B cell (primary cell): Measurements from ENCODE around the gene GPR183. TPM values are rescaled to one million over a fixed set of nuclear protein-coding genes. Genes with fewer than 3 reads are reported as not detected.

Experiments used
- ATAC-seq: fragments of 200-7000 bp; cut with Tn5 transposase; one replicate; pipeline ENCODE4 v1.10.0; 2021; ENCODE audit warnings: low read depth, mild to moderate bottlenecking, moderate number of reproducible peaks, moderate library complexity
- CTCF ChIA-PET: fragments of 350-600 bp; sonication (Branson Sonifier 250); formaldehyde crosslinking; loops from one replicate; lab custom pipeline; 2021; ENCODE audit warnings: antibody characterized with exemption, inconsistent platforms; lab: Charles Lee
- POLR2A ChIA-PET: fragments of 350-600 bp; sonication (Branson Sonifier 250); formaldehyde crosslinking; loops from one replicate; lab custom pipeline; 2021; ENCODE audit warnings: antibody characterized with exemption; lab: Charles Lee
- DNase-seq: peaks from one replicate; pipeline ENCODE4 v3.0.0; 2013
- H2AFZ ChIP-seq: 2 replicates; pipeline ENCODE4 v1.6.1; 2012; ENCODE audit warnings: mild to moderate bottlenecking, low read depth, low read length; ENCODE audit not compliant: insufficient read depth, poor library complexity, severe bottlenecking
- H3K27ac ChIP-seq, 2 donors: 1 replicate in 1 of 2; 2 replicates in 1 of 2; pipeline ENCODE4 v1.5.1; 2012 to 2013; ENCODE audit warnings: low read length in 2 of 2, mild to moderate bottlenecking in 2 of 2, moderate library complexity in 1 of 2
- H3K27me3 ChIP-seq, 4 experiments: fragments of 200-600 bp in 1 of 4; sonication (generic) in 1 of 4; replicated peaks in 1 of 4; 1 replicate in 2 of 4; 2 replicates in 2 of 4; pipeline versions ENCODE4 v1.6.1 to v1.7.0; 2013 to 2016; ENCODE audit warnings: low read length in 3 of 4, mild to moderate bottlenecking in 2 of 4, mixed read lengths in 1 of 4, moderate library complexity in 1 of 4; ENCODE audit not compliant: insufficient read depth in 4 of 4, control insufficient read depth in 3 of 4; ENCODE audit errors: control extremely low read depth in 1 of 4
- H3K36me3 ChIP-seq, 2 experiments: replicated peaks in 1 of 2; 1 replicate in 1 of 2; 2 replicates in 1 of 2; pipeline versions ENCODE4 v1.6.1 to v1.7.1; 2013; ENCODE audit warnings: low read length in 1 of 2; ENCODE audit not compliant: insufficient read depth in 2 of 2, control insufficient read depth in 1 of 2; ENCODE audit errors: control extremely low read depth in 1 of 2, extremely low read depth in 1 of 2
- H3K4me1 ChIP-seq, 2 donors: fragments of 200-600 bp in 1 of 2; sonication (generic) in 1 of 2; 1 replicate in 1 of 2; 2 replicates in 1 of 2; pipeline versions ENCODE4 v1.5.1 to v1.6.1; 2013 to 2017; ENCODE audit warnings: low read length in 2 of 2; ENCODE audit not compliant: control insufficient read depth in 2 of 2, insufficient read depth in 2 of 2
- H3K4me2 ChIP-seq: replicated peaks from 2 replicates; pipeline ENCODE3; 2012; ENCODE audit warnings: mild to moderate bottlenecking, low read depth, low read length; ENCODE audit not compliant: poor library complexity, severe bottlenecking
- H3K4me3 ChIP-seq, 5 experiments: fragments of 200-600 bp in 1 of 5; sonication (generic) in 1 of 5; 1 replicate in 3 of 5; 2 replicates in 2 of 5; pipeline versions ENCODE4 v1.5.1 to v1.7.0; 2011 to 2016; ENCODE audit warnings: low read length in 4 of 5, mild to moderate bottlenecking in 4 of 5, low read depth in 2 of 5, control low read depth in 1 of 5, moderate library complexity in 1 of 5; ENCODE audit not compliant: insufficient read depth in 1 of 5; ENCODE audit errors: control extremely low read depth in 1 of 5, extremely low read depth in 1 of 5
- H3K79me2 ChIP-seq: fragments of 200-600 bp; sonication (generic); one replicate; pipeline ENCODE4 v1.6.0; 2016; ENCODE audit warnings: low read length; ENCODE audit not compliant: control insufficient read depth, insufficient read depth
- H3K9ac ChIP-seq: fragments of 200-600 bp; sonication (generic); 2 replicates; pipeline ENCODE4 v1.6.1; 2017; ENCODE audit warnings: mild to moderate bottlenecking, low read length, moderate library complexity
- H3K9me3 ChIP-seq, 3 donors: one replicate each; pipeline versions ENCODE4 v1.6.1 to v1.7.1; 2013; ENCODE audit warnings: low read length in 2 of 3; ENCODE audit not compliant: control insufficient read depth in 2 of 3, insufficient read depth in 1 of 3; ENCODE audit errors: control extremely low read depth in 1 of 3
- H4K20me1 ChIP-seq: 2 replicates; pipeline ENCODE4 v1.6.0; 2012; ENCODE audit warnings: mild to moderate bottlenecking, low read length; ENCODE audit not compliant: insufficient read depth, control insufficient read depth, poor library complexity, severe bottlenecking
- H3K27ac Mint-ChIP-seq: one replicate; pipeline ENCODE4 v1.8.0; 2021; ENCODE audit warnings: mixed read lengths
- H3K27me3 Mint-ChIP-seq: one replicate; pipeline ENCODE4 v1.8.0; 2021; ENCODE audit warnings: mixed read lengths
- H3K4me1 Mint-ChIP-seq: one replicate; pipeline ENCODE4 v1.8.0; 2021; ENCODE audit warnings: mixed read lengths
- H3K4me3 Mint-ChIP-seq: one replicate; pipeline ENCODE4 v1.8.0; 2021; ENCODE audit warnings: mixed read lengths
- H3K9me3 Mint-ChIP-seq: one replicate; pipeline ENCODE4 v1.8.0; 2022; ENCODE audit warnings: mixed read lengths; ENCODE audit not compliant: insufficient read depth
- CTCF ChIP-seq: fragments of 200-600 bp; IDR thresholded peaks from one replicate; pipeline ENCODE4 v1.8.0; 2022; ENCODE audit warnings: antibody characterized with exemption, mild to moderate bottlenecking
- EZH2 ChIP-seq: IDR thresholded peaks from 2 replicates; pipeline ENCODE4 v1.6.1; 2012; ENCODE audit warnings: borderline replicate concordance, low read depth, mild to moderate bottlenecking, moderate library complexity, low read length; ENCODE audit not compliant: insufficient read depth, poor library complexity, severe bottlenecking
- WGBS: methylation state at CpG from one replicate; pipeline ENCODE4 v1.1.5; 2013; ENCODE audit warnings: missing lambda C conversion rate; ENCODE audit not compliant: insufficient coverage; 5-methylcytosine and 5-hydroxymethylcytosine counted together
- intact Hi-C: fragments of 100-400 bp; cut with micrococcal nuclease; formaldehyde crosslinking; loops from one replicate; pipeline ENCODE4 v1.10.0; 2022
- polyA plus RNA-seq: library from polyadenylated mRNA; depleted of rRNA; stranded (reverse); fragments of >200 nt; gene quantifications from 2 replicates; pipeline ENCODE4 v1.2.3, GENCODE V29; 2012
- total RNA-seq, 2 donors: library from RNA; stranded (reverse); fragments of 120-200 nt in 1 of 2; gene quantifications; 1 replicate in 1 of 2; 2 replicates in 1 of 2; pipeline versions ENCODE4 v1.2.3 to v1.2.4, GENCODE V29; 2013 to 2022

The GPR183 gene
- total and polyA plus RNA-seq, 2 donors (not counting 1 experiment from before 2014, with no cell fraction given): 150 to 256 TPM

GRCh38 chr13:99314640-99315176 is 7.5 kb upstream of the GPR183 start:
- POLR2A ChIA-PET: no interaction called here
- Histone ChIP-seq H4K20me1 (no peaks in the 10 kb centered on the region), H3K36me3 (peaks cover 1 to 36% of the 10 kb centered on the region in 2 experiments), H2AFZ (no peak overlapping the region), H3K27me3 (no peaks in the 10 kb centered on the region), H3K4me1 (peaks cover 10 to 20% of the 10 kb centered on the region in 2 donors), H3K9me3 (no peaks in the 10 kb centered on the region), H3K79me2 (peaks cover 65% of the 10 kb centered on the region), H3K27ac (no peak overlapping the region), H3K4me3 (no peak overlapping the region), H3K4me2 (no peak overlapping the region), H3K9ac (no peak overlapping the region)
- Mint-ChIP-seq H3K27me3 (no peaks in the 10 kb centered on the region), H3K9me3 (no peaks in the 10 kb centered on the region), H3K4me1 (peaks cover 37% of the 10 kb centered on the region), H3K27ac (peak overlapping the region; percentile 27), H3K4me3 (no peak overlapping the region)
- intact Hi-C loops: no loop called here
- TF ChIP-seq EZH2: no peak
- TF ChIP-seq CTCF: no peak
- WGBS: 100% methylated on average over 6 of the region's 10 CpGs
- ATAC-seq (no peak), DNase-seq (no peak)
- CTCF ChIA-PET: no interaction called here

DNA sequence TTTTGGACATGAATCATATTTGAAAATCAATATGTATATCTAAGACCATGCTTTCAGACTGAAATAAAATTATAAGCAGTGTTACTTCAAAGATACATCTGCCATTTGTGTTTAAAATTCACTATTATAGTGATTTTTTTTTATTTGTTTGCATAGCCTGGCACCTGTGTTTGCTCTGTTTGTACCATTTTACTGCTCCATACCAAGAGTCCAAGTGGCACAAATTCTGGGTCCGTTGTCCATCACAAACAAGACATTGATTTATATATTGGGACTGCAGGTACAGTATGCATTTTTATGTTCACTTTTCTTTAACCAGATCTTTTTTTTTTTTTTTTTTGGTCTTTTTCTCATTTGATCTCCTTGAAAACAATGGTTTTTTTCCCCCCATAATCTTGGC is 6.7 kb upstream of the GPR183 start:
- H3K9me3 ChIP-seq: no peaks in the 10 kb centered on the region
- H3K4me3 ChIP-seq: no peak overlapping the region
- peaks cover 12 to 25% of the 10 kb centered on the region in 2 donors for H3K4me1 ChIP-seq
- intact Hi-C loops: no loop called here
- no peaks in the 10 kb centered on the region for H4K20me1 ChIP-seq
- no peak overlapping the region for H3K27ac ChIP-seq
- Mint-ChIP-seq H3K27ac (no peak overlapping the region), H3K4me3 (no peak overlapping the region), H3K4me1 (peaks cover 39% of the 10 kb centered on the region), H3K9me3 (no peaks in the 10 kb centered on the region), H3K27me3 (no peaks in the 10 kb centered on the region)
- no peak overlapping the region for H2AFZ ChIP-seq
- TF ChIP-seq CTCF (no peak), EZH2 (no peak)
- peaks cover 67% of the 10 kb centered on the region for H3K79me2 ChIP-seq
- H3K36me3 ChIP-seq: peaks cover 1 to 31% of the 10 kb centered on the region in 2 experiments
- WGBS: no CpG with 5 or more reads among the region's 1 CpG
- DNase-seq (no peak), ATAC-seq (no peak)
- no peak overlapping the region for H3K4me2 ChIP-seq
- POLR2A ChIA-PET: no interaction called here
- CTCF ChIA-PET: interaction anchor here (1.8 kb wide), 1 partner anchor 10 kb away, joined by 4 read pairs; no protein-coding TSS in a partner anchor
- H3K27me3 ChIP-seq: no peaks in the 10 kb centered on the region
- H3K9ac ChIP-seq: no peak overlapping the region
